ENCODE measurements around the gene COX5A. TPM values are rescaled to one million over a fixed set of nuclear protein-coding genes. Genes with fewer than 3 reads are reported as not detected.

COX5A gene
- 100 to 1,000 TPM in 4 of 7 donors, 10 to 100 TPM in 3; 83.2 to 122 (median 108) TPM for total RNA-seq
- 100 to 1,000 TPM; 142 to 247 (median 221) TPM for polyA plus RNA-seq
- long read RNA-seq, donor 1, transcript COX5A-204 (4 exons, 579 nt), result minor isoform, 6 of 103 reads
- long read RNA-seq, donor 1, transcript COX5A-201 (5 exons, 1,268 nt), result major isoform, 72 of 103 reads
- long read RNA-seq, donor 1, partial matches to known transcripts, result 23 of 103 reads
- long read RNA-seq, donor 1, other reads (novel, unspliced or antisense), result 0 of 103 reads
- long read RNA-seq, donor 2, transcript COX5A-201 (5 exons, 1,268 nt), result major isoform, 81 of 106 reads
- long read RNA-seq, donor 2, partial matches to known transcripts, result 24 of 106 reads
- long read RNA-seq, donor 2, other reads (novel, unspliced or antisense), result 0 of 106 reads

DNA sequence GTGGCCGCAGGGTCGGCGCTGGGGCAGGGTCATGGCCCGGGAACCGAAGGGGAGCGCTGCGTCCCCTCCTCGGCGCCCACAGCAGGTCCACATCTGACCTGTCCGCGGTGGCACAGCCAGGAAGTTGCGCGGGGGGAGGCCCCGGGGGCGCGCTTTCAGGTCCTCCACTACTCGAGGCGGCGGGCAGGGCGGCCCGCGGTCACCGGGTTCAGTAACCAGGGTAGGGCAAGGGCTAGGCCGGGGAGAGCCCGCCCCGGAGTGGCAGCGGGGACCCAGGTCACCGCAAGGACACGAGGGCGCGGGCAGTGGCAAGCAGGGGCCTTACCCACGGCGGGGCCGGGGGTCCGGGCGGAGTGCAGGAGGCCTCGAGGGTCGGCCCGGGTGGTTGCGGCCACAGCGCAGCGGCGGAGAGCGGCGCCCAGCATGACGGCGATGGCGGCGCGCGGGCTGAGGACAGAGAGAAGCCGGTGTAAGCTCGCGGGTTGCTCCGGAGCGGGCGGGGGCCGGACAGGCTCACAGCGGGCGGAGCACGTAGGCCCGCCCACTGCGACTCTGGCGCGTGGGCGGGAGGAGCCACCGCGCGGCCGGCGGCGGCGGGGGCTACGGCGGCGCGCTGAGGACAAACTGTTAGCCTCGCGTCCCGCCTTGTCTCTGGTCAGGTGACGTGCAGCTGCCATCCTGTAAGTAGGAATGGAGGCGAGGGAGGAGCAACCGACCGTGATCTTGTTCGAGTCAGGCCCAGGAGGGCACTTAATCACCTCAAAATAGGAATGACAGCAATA is at the start of gene COX5A:
Gene COX5A, minus strand, starts transcription at position 484 of the 782 bp plus-strand sequence. Its CDS starts 59 bp downstream, at position 425.
- intact Hi-C loops (cut with DNase I; ENCODE audit: low total_unique reads), result no loop called here
- Histone ChIP-seq H3K4me3 (peak within 1 kb of the TSS; percentile 85 to 100 (median 90)), H3K27ac (peak within 1 kb of the TSS; percentile 91 to 98 (median 96)), H3K27me3 (replicated peaks in 1 of 7) (no peaks in the 10 kb centered on the region), H3K4me1 (peaks cover 14 to 53% (median 44%) of the 10 kb centered on the region in 6 donors), H3K36me3 (peaks cover 0 to 8% (median 0%) of the 10 kb centered on the region in 6 donors), H3K9me3 (no peaks in the 10 kb centered on the region)
- peak; percentile 98 for DNase-seq
- 0 to 1% (median 1%) methylated on average over 48 to 85 of the region's 85 CpGs for WGBS, 5 donors
- TF ChIP-seq, protein P1, sequence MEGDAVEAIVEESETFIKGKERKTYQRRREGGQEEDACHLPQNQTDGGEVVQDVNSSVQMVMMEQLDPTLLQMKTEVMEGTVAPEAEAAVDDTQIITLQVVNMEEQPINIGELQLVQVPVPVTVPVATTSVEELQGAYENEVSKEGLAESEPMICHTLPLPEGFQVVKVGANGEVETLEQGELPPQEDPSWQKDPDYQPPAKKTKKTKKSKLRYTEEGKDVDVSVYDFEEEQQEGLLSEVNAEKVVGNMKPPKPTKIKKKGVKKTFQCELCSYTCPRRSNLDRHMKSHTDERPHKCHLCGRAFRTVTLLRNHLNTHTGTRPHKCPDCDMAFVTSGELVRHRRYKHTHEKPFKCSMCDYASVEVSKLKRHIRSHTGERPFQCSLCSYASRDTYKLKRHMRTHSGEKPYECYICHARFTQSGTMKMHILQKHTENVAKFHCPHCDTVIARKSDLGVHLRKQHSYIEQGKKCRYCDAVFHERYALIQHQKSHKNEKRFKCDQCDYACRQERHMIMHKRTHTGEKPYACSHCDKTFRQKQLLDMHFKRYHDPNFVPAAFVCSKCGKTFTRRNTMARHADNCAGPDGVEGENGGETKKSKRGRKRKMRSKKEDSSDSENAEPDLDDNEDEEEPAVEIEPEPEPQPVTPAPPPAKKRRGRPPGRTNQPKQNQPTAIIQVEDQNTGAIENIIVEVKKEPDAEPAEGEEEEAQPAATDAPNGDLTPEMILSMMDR (IDR thresholded peaks at IDR 0.05 in 8 of 11, conservative IDR thresholded peaks at IDR 0.05 in 3 of 11), result peak in 3 of 11 experiments; percentile 2 to 44 (median 6)
- TF ChIP-seq POLR2AphosphoS5 (IDR thresholded peaks at IDR 0.05) (peak; percentile 86 to 90 (median 87)), POLR2A (IDR thresholded peaks at IDR 0.05) (peak in 2 of 3 donors; percentile 2 to 22)

DNA sequence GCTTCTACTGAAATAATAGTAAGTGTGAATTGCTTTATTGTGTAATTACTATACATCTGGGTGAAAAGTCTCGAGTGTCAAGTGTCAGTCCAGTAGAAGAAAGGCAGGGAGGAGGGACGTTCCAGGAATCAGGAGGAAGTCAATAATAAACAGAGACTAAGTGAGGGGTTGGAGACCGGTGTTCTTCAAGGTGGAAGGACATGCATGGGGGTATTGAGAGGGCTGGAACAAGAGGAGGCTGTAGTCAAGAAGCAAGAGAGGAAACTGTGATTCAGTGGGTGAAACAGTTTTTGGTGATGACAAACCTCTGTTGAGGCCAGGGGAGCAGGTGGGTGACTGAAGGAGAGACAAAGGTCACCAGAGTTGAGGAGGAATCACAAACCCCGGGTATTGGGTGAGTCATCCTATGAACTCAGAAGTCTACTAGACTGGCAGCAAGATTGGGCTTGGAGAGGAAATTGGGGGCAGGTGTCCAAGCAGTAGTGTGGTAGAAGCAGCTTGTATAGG is 45.9 kb upstream of the COX5A start:
- H3K4me1 ChIP-seq, result no peaks in the 10 kb centered on the region
- H3K4me3 ChIP-seq, result no peak overlapping the region
- H3K9me3 ChIP-seq, result no peaks in the 10 kb centered on the region
- intact Hi-C loops (cut with DNase I; ENCODE audit: low total_unique reads), result no loop called here
- no peak for TF ChIP-seq POLR2A (IDR thresholded peaks at IDR 0.05)
- no peak for TF ChIP-seq POLR2AphosphoS5 (IDR thresholded peaks at IDR 0.05)
- TF ChIP-seq, protein P1 (IDR thresholded peaks at IDR 0.05 in 8 of 11, conservative IDR thresholded peaks at IDR 0.05 in 3 of 11), result no peak
- peaks cover 0 to 49% (median 0%) of the 10 kb centered on the region in 7 donors for H3K27me3 ChIP-seq (replicated peaks in 1 of 7)
- H3K36me3 ChIP-seq, result no peaks in the 10 kb centered on the region
- WGBS, 5 donors, result 26 to 40% (median 29%) methylated on average over 4 of the region's 4 CpGs
- no peak overlapping the region for H3K27ac ChIP-seq
- peak; percentile 10 for DNase-seq

DNA sequence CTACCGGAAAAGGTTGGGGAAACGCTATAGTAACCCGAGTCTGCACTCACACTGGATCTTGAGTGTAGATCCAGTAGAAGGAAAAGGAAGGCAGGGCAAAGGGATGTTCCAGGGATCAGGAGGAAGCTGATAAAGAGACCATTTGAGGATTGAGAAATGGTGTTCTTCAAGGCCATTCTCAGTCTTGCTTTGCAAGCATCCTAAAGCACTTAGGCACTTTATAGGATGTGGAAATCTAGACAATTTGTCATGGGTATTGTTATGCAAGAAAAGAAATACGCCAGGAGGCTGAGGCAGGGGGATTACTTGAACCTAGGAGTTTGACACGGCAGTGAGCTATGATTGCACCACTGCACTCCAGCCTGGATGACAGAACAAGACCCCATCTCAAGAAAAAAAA is 44.3 kb upstream of the COX5A start:
- H3K9me3 ChIP-seq, result no peaks in the 10 kb centered on the region
- H3K27me3 ChIP-seq (replicated peaks in 1 of 7), result peaks cover 0 to 49% (median 0%) of the 10 kb centered on the region in 7 donors
- WGBS, 5 donors, result 52 to 65% (median 59%) methylated on average over 5 of the region's 5 CpGs
- H3K36me3 ChIP-seq, result no peaks in the 10 kb centered on the region
- no peaks in the 10 kb centered on the region for H3K4me1 ChIP-seq
- no peak overlapping the region for H3K27ac ChIP-seq
- intact Hi-C loops (cut with DNase I; ENCODE audit: low total_unique reads), result no loop called here
- no peak overlapping the region for H3K4me3 ChIP-seq
- DNase-seq, result peak; percentile 2
- no peak for TF ChIP-seq POLR2A (IDR thresholded peaks at IDR 0.05)
- TF ChIP-seq, protein P1 (IDR thresholded peaks at IDR 0.05 in 8 of 11, conservative IDR thresholded peaks at IDR 0.05 in 3 of 11), result no peak
- no peak for TF ChIP-seq POLR2AphosphoS5 (IDR thresholded peaks at IDR 0.05)

Measured in spleen (tissue), 13 donors.